ENCODE data around the gene SPATA25.

SPATA25 gene

DNA sequence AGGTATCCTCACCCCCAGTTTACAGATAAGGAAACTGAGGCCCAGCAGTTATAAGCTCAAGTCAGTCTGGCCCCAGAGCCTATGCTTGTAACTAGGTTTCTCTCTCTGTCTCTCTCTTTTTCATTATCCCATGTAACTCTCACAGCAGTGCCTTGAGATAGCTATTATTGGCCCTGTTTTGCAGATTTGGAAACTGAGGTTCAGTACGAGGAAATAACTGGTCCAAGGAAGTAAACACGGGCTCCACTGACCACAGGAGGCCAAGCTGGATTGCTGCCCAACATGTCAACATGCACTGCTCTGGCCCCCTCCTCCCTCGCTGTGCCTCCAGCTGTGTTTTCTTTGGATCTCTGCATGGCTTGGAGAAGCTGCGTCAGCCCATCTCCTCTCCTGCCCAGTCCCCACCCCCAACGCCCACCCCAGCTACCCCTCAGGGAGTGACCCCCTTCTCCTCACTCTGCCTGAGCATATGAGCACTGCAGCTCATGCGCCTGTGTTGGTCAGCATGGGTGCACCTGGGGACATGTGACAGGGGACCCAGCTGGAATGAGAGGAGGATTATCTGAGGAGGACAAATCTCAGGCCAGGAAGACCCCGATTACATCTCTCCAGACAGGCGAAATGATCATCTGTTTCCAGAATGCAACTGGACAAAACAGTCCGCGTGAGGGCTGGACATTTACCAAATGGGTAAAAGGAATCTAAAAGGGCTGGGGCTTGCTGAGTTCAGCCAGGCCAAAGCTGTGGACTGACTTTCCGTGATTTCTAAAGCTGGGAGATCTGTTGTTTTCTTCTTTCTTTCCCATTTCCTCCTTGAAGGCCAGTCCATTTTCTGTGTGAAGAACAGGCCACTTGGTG, 32.3 kb upstream of the SPATA25 start:
- Histone ChIP-seq H3K4ac (ENCODE audit: low read length) (no peak overlapping the region), H3K23ac (ENCODE audit: low read depth, low read length, poor library complexity) (no peak overlapping the region), H3K4me1 (ENCODE audit: control insufficient read depth in 2 of 2, insufficient read depth in 1 of 2, low read depth in 1 of 2, low read length in 2 of 2) (peaks cover 0 to 8% of the 10 kb centered on the region in 2 donors), H3K27ac (replicated peaks; ENCODE audit: low read length) (no peak overlapping the region), H3K27me3 (ENCODE audit: control insufficient read depth in 3 of 3, insufficient read depth in 3 of 3, low read depth in 1 of 3, low read length in 3 of 3) (peaks cover 0 to 3% (median 0%) of the 10 kb centered on the region in 3 experiments), H4K91ac (ENCODE audit: low read depth, low read length, poor library complexity) (no peak overlapping the region), H2BK12ac (ENCODE audit: low read length) (no peak overlapping the region), H3K36me3 (replicated peaks in 1 of 2; ENCODE audit: control insufficient read depth in 2 of 2, insufficient read depth in 2 of 2, low read length in 2 of 2) (no peaks in the 10 kb centered on the region), H3K18ac (ENCODE audit: low read length) (no peak overlapping the region), H2AFZ (ENCODE audit: low read length) (peak overlapping the region; percentile 36), H3K4me2 (ENCODE audit: insufficient read depth, low read length, poor library complexity, severe bottlenecking) (no peak overlapping the region), H3K9me3 (replicated peaks in 1 of 2; ENCODE audit: control insufficient read depth in 2 of 2, insufficient read depth in 1 of 2, low read depth in 1 of 2, low read length in 2 of 2) (no peaks in the 10 kb centered on the region), H2BK120ac (ENCODE audit: low read depth, low read length) (no peak overlapping the region), H4K8ac (ENCODE audit: low read depth, low read length) (no peak overlapping the region), H2AK5ac (ENCODE audit: low read depth, low read length) (no peak overlapping the region), H3K79me1 (ENCODE audit: low read depth, low read length) (no peaks in the 10 kb centered on the region), H3K4me3 (ENCODE audit: low read length in 2 of 2) (no peak overlapping the region), H2BK15ac (ENCODE audit: low read length) (no peak overlapping the region), H2BK5ac (ENCODE audit: low read length) (no peak overlapping the region), H3K14ac (ENCODE audit: low read length) (no peak overlapping the region), H3K9ac (ENCODE audit: low read depth, low read length, poor library complexity) (no peak overlapping the region)
- no CpG with 5 or more reads among the region's 11 CpGs for WGBS, 2 donors (ENCODE audit: extremely low coverage in 2 of 2, insufficient read length in 2 of 2, insufficient replicate concordance in 1 of 2)
- DNase-seq (ENCODE audit: low spot score): no peak

GRCh38 chr20:45918779-45919537, 31.5 kb upstream of the SPATA25 start:
- WGBS, 2 donors (ENCODE audit: extremely low coverage in 2 of 2, insufficient read length in 2 of 2, insufficient replicate concordance in 1 of 2): no CpG with 5 or more reads among the region's 12 CpGs

DNA sequence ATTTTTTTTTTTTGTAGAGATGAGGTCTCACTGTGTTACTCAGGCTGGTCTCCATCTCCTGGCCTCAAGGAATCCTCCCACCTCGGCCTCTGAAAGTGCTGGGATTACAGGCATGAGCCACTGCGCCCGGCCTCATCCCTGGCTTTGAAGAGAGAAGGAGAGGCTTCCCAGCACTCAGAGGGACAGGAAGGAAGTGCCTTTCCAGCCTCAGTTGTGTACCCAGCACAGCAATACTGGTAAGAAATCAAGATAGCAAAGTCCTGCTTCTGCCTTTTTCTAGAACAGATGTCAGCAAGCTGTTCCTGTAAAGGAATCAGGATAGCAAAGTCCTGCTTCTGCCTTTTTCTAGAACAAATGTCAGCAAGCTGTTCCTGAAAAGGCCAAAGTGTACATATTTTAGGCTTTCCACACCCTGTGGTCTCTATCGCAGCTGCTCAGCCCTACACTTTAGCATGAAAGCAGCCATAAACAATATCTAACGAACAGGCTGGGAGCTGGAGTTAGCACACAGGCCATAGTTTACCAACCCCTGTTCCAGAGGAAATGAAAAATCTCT, 30.8 kb upstream of the SPATA25 start:
- Histone ChIP-seq H3K4me1 (ENCODE audit: control insufficient read depth in 2 of 2, insufficient read depth in 1 of 2, low read depth in 1 of 2, low read length in 2 of 2) (peaks cover 0 to 8% of the 10 kb centered on the region in 2 donors), H2AFZ (ENCODE audit: low read length) (peak overlapping the region; percentile 75), H2BK15ac (ENCODE audit: low read length) (no peak overlapping the region), H4K8ac (ENCODE audit: low read depth, low read length) (no peak overlapping the region), H3K27ac (replicated peaks; ENCODE audit: low read length) (no peak overlapping the region), H3K4me2 (ENCODE audit: insufficient read depth, low read length, poor library complexity, severe bottlenecking) (no peak overlapping the region), H3K9ac (ENCODE audit: low read depth, low read length, poor library complexity) (no peak overlapping the region), H3K36me3 (replicated peaks in 1 of 2; ENCODE audit: control insufficient read depth in 2 of 2, insufficient read depth in 2 of 2, low read length in 2 of 2) (no peaks in the 10 kb centered on the region), H2BK5ac (ENCODE audit: low read length) (no peak overlapping the region), H3K79me1 (ENCODE audit: low read depth, low read length) (no peaks in the 10 kb centered on the region), H3K27me3 (ENCODE audit: control insufficient read depth in 3 of 3, insufficient read depth in 3 of 3, low read depth in 1 of 3, low read length in 3 of 3) (peaks cover 0 to 3% (median 0%) of the 10 kb centered on the region in 3 experiments), H2AK5ac (ENCODE audit: low read depth, low read length) (no peak overlapping the region), H4K91ac (ENCODE audit: low read depth, low read length, poor library complexity) (no peak overlapping the region), H2BK12ac (ENCODE audit: low read length) (no peak overlapping the region), H3K4ac (ENCODE audit: low read length) (no peak overlapping the region), H3K4me3 (ENCODE audit: low read length in 2 of 2) (no peak overlapping the region), H3K23ac (ENCODE audit: low read depth, low read length, poor library complexity) (no peak overlapping the region), H3K9me3 (replicated peaks in 1 of 2; ENCODE audit: control insufficient read depth in 2 of 2, insufficient read depth in 1 of 2, low read depth in 1 of 2, low read length in 2 of 2) (no peaks in the 10 kb centered on the region), H3K18ac (ENCODE audit: low read length) (no peak overlapping the region), H2BK120ac (ENCODE audit: low read depth, low read length) (no peak overlapping the region), H3K14ac (ENCODE audit: low read length) (no peak overlapping the region)
- no CpG with 5 or more reads among the region's 5 CpGs for WGBS, 2 donors (ENCODE audit: extremely low coverage in 2 of 2, insufficient read length in 2 of 2, insufficient replicate concordance in 1 of 2)
- no peak for DNase-seq (ENCODE audit: low spot score)

More at GRCh38 chr20:45918779-45919537, 31.5 kb upstream of the SPATA25 start:
- no peak overlapping the region for H3K27ac ChIP-seq (replicated peaks; ENCODE audit: low read length)
- H2BK15ac ChIP-seq (ENCODE audit: low read length): no peak overlapping the region
- H2AK5ac ChIP-seq (ENCODE audit: low read depth, low read length): no peak overlapping the region
- no peak overlapping the region for H3K23ac ChIP-seq (ENCODE audit: low read depth, low read length, poor library complexity)
- no peak overlapping the region for H3K4ac ChIP-seq (ENCODE audit: low read length)
- H3K18ac ChIP-seq (ENCODE audit: low read length): no peak overlapping the region
- no peaks in the 10 kb centered on the region for H3K9me3 ChIP-seq (replicated peaks in 1 of 2; ENCODE audit: control insufficient read depth in 2 of 2, insufficient read depth in 1 of 2, low read depth in 1 of 2, low read length in 2 of 2)
- no peak for DNase-seq (ENCODE audit: low spot score)
- no peak overlapping the region for H4K91ac ChIP-seq (ENCODE audit: low read depth, low read length, poor library complexity)
- H2BK12ac ChIP-seq (ENCODE audit: low read length): no peak overlapping the region
- no peak overlapping the region for H3K14ac ChIP-seq (ENCODE audit: low read length)
- H3K9ac ChIP-seq (ENCODE audit: low read depth, low read length, poor library complexity): no peak overlapping the region
- no peak overlapping the region for H3K4me2 ChIP-seq (ENCODE audit: insufficient read depth, low read length, poor library complexity, severe bottlenecking)
- H2AFZ ChIP-seq (ENCODE audit: low read length): no peak overlapping the region
- H2BK5ac ChIP-seq (ENCODE audit: low read length): no peak overlapping the region
- no peak overlapping the region for H2BK120ac ChIP-seq (ENCODE audit: low read depth, low read length)
- H3K4me1 ChIP-seq (ENCODE audit: control insufficient read depth in 2 of 2, insufficient read depth in 1 of 2, low read depth in 1 of 2, low read length in 2 of 2): peaks cover 0 to 8% of the 10 kb centered on the region in 2 donors
- no peaks in the 10 kb centered on the region for H3K36me3 ChIP-seq (replicated peaks in 1 of 2; ENCODE audit: control insufficient read depth in 2 of 2, insufficient read depth in 2 of 2, low read length in 2 of 2)
- no peak overlapping the region for H3K4me3 ChIP-seq (ENCODE audit: low read length in 2 of 2)
- H3K79me1 ChIP-seq (ENCODE audit: low read depth, low read length): no peaks in the 10 kb centered on the region
- no peak overlapping the region for H4K8ac ChIP-seq (ENCODE audit: low read depth, low read length)
- peaks cover 0 to 3% (median 0%) of the 10 kb centered on the region in 3 experiments for H3K27me3 ChIP-seq (ENCODE audit: control insufficient read depth in 3 of 3, insufficient read depth in 3 of 3, low read depth in 1 of 3, low read length in 3 of 3)

DNA sequence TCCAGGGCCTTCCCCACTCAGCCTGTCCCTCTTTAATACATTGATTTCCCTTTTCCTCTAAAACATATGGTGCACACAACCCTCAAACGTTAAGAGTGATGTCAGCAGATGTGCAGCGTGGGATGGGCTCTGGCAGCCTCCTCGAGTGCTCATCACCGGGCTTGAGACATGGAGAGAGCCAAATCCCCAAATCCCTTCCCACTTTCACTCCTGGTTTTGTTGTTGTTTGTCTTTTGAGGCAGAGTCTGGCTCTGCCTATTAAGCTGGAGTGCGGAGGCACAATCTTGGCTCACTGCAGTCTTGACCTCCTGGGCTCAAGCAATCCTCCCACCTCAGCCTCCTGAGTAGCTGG, 30.3 kb upstream of the SPATA25 start:
- H3K23ac ChIP-seq (ENCODE audit: low read depth, low read length, poor library complexity): no peak overlapping the region
- H3K4me2 ChIP-seq (ENCODE audit: insufficient read depth, low read length, poor library complexity, severe bottlenecking): no peak overlapping the region
- H4K8ac ChIP-seq (ENCODE audit: low read depth, low read length): no peak overlapping the region
- no CpG with 5 or more reads among the region's 5 CpGs for WGBS, 2 donors (ENCODE audit: extremely low coverage in 2 of 2, insufficient read length in 2 of 2, insufficient replicate concordance in 1 of 2)
- H3K4ac ChIP-seq (ENCODE audit: low read length): no peak overlapping the region
- H2BK12ac ChIP-seq (ENCODE audit: low read length): no peak overlapping the region
- no peak overlapping the region for H3K14ac ChIP-seq (ENCODE audit: low read length)
- no peaks in the 10 kb centered on the region for H3K36me3 ChIP-seq (replicated peaks in 1 of 2; ENCODE audit: control insufficient read depth in 2 of 2, insufficient read depth in 2 of 2, low read length in 2 of 2)
- peaks cover 0 to 3% (median 0%) of the 10 kb centered on the region in 3 experiments for H3K27me3 ChIP-seq (ENCODE audit: control insufficient read depth in 3 of 3, insufficient read depth in 3 of 3, low read depth in 1 of 3, low read length in 3 of 3)
- no peak overlapping the region for H4K91ac ChIP-seq (ENCODE audit: low read depth, low read length, poor library complexity)
- H3K18ac ChIP-seq (ENCODE audit: low read length): no peak overlapping the region
- peak overlapping the region; percentile 75 for H2AFZ ChIP-seq (ENCODE audit: low read length)
- H3K79me1 ChIP-seq (ENCODE audit: low read depth, low read length): no peaks in the 10 kb centered on the region
- H2BK5ac ChIP-seq (ENCODE audit: low read length): no peak overlapping the region
- no peak overlapping the region for H3K9ac ChIP-seq (ENCODE audit: low read depth, low read length, poor library complexity)
- H3K4me1 ChIP-seq (ENCODE audit: control insufficient read depth in 2 of 2, insufficient read depth in 1 of 2, low read depth in 1 of 2, low read length in 2 of 2): peaks cover 0 to 8% of the 10 kb centered on the region in 2 donors
- H2BK15ac ChIP-seq (ENCODE audit: low read length): no peak overlapping the region
- no peak overlapping the region for H2BK120ac ChIP-seq (ENCODE audit: low read depth, low read length)
- no peaks in the 10 kb centered on the region for H3K9me3 ChIP-seq (replicated peaks in 1 of 2; ENCODE audit: control insufficient read depth in 2 of 2, insufficient read depth in 1 of 2, low read depth in 1 of 2, low read length in 2 of 2)
- no peak overlapping the region for H3K4me3 ChIP-seq (ENCODE audit: low read length in 2 of 2)
- DNase-seq (ENCODE audit: low spot score): no peak
- H2AK5ac ChIP-seq (ENCODE audit: low read depth, low read length): no peak overlapping the region
- no peak overlapping the region for H3K27ac ChIP-seq (replicated peaks; ENCODE audit: low read length)

Data from neuronal stem cell (in vitro differentiated cells).